ENCODE data around the gene TRH.

Gene TRH

GRCh38 chr3:129958755-129959154 lies 15.8 kb upstream of the TRH start:
- in situ Hi-C loops (cut with MboI; ENCODE audit: low pct_unique_long_range_greater_than_20kb, low sequenced_read_pairs, unreplicated experiment) = no loop called here
- no peak for DNase-seq (ENCODE audit: low spot score)
- TF ChIP-seq, protein P1, sequence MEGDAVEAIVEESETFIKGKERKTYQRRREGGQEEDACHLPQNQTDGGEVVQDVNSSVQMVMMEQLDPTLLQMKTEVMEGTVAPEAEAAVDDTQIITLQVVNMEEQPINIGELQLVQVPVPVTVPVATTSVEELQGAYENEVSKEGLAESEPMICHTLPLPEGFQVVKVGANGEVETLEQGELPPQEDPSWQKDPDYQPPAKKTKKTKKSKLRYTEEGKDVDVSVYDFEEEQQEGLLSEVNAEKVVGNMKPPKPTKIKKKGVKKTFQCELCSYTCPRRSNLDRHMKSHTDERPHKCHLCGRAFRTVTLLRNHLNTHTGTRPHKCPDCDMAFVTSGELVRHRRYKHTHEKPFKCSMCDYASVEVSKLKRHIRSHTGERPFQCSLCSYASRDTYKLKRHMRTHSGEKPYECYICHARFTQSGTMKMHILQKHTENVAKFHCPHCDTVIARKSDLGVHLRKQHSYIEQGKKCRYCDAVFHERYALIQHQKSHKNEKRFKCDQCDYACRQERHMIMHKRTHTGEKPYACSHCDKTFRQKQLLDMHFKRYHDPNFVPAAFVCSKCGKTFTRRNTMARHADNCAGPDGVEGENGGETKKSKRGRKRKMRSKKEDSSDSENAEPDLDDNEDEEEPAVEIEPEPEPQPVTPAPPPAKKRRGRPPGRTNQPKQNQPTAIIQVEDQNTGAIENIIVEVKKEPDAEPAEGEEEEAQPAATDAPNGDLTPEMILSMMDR (IDR thresholded peaks at IDR 0.05; ENCODE audit: extremely low read depth, insufficient read depth, missing control alignments) = no peak

DNA sequence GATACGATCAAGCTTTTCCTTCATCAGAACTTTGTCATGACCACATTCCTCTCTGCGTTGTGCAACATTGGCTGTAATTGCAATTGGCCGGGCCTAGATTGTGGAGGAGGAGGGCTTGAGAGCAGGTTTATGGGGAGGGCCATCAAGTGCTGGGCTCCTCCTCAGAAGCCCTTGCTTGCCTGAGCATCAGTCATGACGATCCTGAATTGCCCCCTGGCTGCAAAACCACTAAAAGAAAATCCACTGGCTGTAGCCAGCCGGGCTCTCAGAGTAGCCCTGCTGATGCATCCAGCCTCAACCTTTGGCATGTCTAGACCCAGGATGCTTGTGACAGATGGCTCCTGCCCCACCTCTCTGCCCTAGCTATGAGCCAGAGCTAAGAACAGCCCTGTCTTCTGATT lies 13.4 kb upstream of the TRH start:
- TF ChIP-seq, protein P1 (IDR thresholded peaks at IDR 0.05; ENCODE audit: extremely low read depth, insufficient read depth, missing control alignments) = no peak
- no peak for DNase-seq (ENCODE audit: low spot score)
- in situ Hi-C loops (cut with MboI; ENCODE audit: low pct_unique_long_range_greater_than_20kb, low sequenced_read_pairs, unreplicated experiment) = no loop called here

- TF ChIP-seq, protein P1 (IDR thresholded peaks at IDR 0.05; ENCODE audit: extremely low read depth, insufficient read depth, missing control alignments) = no peak
- in situ Hi-C loops (cut with MboI; ENCODE audit: low pct_unique_long_range_greater_than_20kb, low sequenced_read_pairs, unreplicated experiment) = no loop called here
- DNase-seq (ENCODE audit: low spot score) = no peak
Observed at GRCh38 chr3:129962600-129962999, 11.9 kb upstream of the TRH start.

DNA sequence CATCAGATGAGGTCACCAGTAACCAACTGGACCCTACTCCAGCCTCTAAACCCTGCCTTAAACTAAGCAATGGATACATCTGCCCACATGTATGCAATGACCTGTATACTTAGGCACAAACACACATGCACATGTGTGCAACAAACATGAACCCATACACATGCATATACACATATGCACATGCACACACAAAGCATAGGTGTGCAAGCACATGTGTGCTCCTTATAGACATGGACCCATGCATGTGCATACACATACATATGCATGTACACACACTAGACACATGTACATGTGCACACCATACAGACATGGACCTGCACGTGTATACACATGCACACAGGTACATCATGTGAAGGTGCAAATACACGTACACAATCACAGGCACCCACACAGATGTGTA lies 8.6 kb upstream of the TRH start:
- TF ChIP-seq, protein P1 (IDR thresholded peaks at IDR 0.05; ENCODE audit: extremely low read depth, insufficient read depth, missing control alignments) = no peak
- no peak for DNase-seq (ENCODE audit: low spot score)
- in situ Hi-C loops (cut with MboI; ENCODE audit: low pct_unique_long_range_greater_than_20kb, low sequenced_read_pairs, unreplicated experiment) = no loop called here

DNA sequence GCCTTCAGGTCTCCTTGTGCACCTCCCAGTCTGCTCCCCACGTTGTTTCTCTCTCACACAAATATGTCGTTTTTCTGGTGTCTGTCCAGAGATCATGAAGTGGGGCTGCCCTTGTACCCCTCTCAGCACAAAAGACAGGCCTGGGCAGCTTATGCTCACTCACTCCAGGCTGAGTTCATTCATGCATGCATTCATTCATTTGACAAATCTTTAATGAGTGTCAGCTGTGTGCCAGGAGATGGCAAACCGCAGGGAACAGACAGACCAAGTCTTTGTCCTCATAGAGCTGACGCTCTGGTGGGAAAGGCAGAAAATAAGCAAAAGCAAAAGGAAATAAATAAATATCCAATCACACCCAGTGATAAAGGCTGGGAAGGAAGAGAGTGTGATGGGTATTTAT lies 7.6 kb upstream of the TRH start:
- in situ Hi-C loops (cut with MboI; ENCODE audit: low pct_unique_long_range_greater_than_20kb, low sequenced_read_pairs, unreplicated experiment) = no loop called here
- TF ChIP-seq, protein P1 (IDR thresholded peaks at IDR 0.05; ENCODE audit: extremely low read depth, insufficient read depth, missing control alignments) = no peak
- DNase-seq (ENCODE audit: low spot score) = no peak

DNA sequence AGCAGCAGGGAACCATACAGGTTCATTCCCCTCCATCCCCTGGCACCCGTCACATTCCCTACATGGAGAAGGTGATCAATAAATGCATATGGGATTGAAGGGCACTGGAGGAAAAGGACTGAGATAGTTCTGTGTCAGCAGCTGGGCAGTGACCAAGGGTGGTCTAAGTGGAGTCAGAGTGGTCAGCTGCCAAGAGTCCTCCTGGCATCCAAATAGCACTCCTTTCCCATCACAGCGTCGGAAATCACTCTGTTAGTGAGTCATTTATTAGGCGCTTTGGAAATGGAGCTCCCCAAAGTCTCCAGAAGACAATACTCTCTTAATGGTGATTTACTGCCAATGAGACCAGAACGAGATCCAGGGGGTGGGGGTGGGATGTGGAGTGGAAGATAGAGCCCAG lies 6.8 kb upstream of the TRH start:
- in situ Hi-C loops (cut with MboI; ENCODE audit: low pct_unique_long_range_greater_than_20kb, low sequenced_read_pairs, unreplicated experiment) = no loop called here
- TF ChIP-seq, protein P1 (IDR thresholded peaks at IDR 0.05; ENCODE audit: extremely low read depth, insufficient read depth, missing control alignments) = no peak
- DNase-seq (ENCODE audit: low spot score) = no peak

Measured in GM13977 (cell line).